Measurements from ENCODE around the gene HSPA8.

Gene HSPA8

GRCh38 chr11:123073343-123074057 lies 11.6 kb upstream of the HSPA8 start:
- TF ChIP-seq CTCF (IDR thresholded peaks at IDR 0.05; ENCODE audit: control extremely low read depth, extremely low read depth, low read depth, missing control alignments) = no peak
- DNase-seq (ENCODE audit: extremely low spot score) = no peak
- CTCF ChIA-PET = interaction anchor here (1.0 to 1.7 kb wide), 3 partner anchors 19 to 187 kb away, joined by 3 to 8 read pairs (median 3); no protein-coding TSS in a partner anchor
- POLR2A ChIA-PET = interaction anchor here (4.8 kb wide), 1 partner anchor 11 kb away, joined by 23 read pairs; the partner anchor contains the start of gene HSPA8

- TF ChIP-seq CTCF (IDR thresholded peaks at IDR 0.05; ENCODE audit: control extremely low read depth, extremely low read depth, low read depth, missing control alignments) = no peak
- DNase-seq (ENCODE audit: extremely low spot score) = no peak
- ChIA-PET CTCF (interaction anchor here (1.0 to 1.8 kb wide), 4 partner anchors 13 to 188 kb away, joined by 3 to 8 read pairs (median 4); no protein-coding TSS in a partner anchor), POLR2A (interaction anchor here (4.8 kb wide), 1 partner anchor 10 kb away, joined by 23 read pairs; the partner anchor contains the start of gene HSPA8)
Observed at GRCh38 chr11:123072762-123073161, 10.8 kb upstream of the HSPA8 start.

- ChIA-PET POLR2A (interaction anchor here (4.8 kb wide), 1 partner anchor 10 kb away, joined by 23 read pairs; the partner anchor contains the start of gene HSPA8), CTCF (interaction anchor here (1.0 to 1.8 kb wide), 4 partner anchors 13 to 189 kb away, joined by 3 to 8 read pairs (median 4); no protein-coding TSS in a partner anchor)
- TF ChIP-seq CTCF (IDR thresholded peaks at IDR 0.05; ENCODE audit: control extremely low read depth, extremely low read depth, low read depth, missing control alignments) = no peak
- no peak for DNase-seq (ENCODE audit: extremely low spot score)
Observed at GRCh38 chr11:123072332-123072761, 10.4 kb upstream of the HSPA8 start.

GRCh38 chr11:123069908-123070821 lies 8.2 kb upstream of the HSPA8 start:
- peak; percentile 43 for DNase-seq (ENCODE audit: extremely low spot score)
- POLR2A ChIA-PET = interaction anchor here (0.6 to 4.8 kb wide), 3 partner anchors 8 to 16 kb away, joined by 5 to 23 read pairs (median 10); partner anchors contain the start of gene HSPA8
- no peak for TF ChIP-seq CTCF (IDR thresholded peaks at IDR 0.05; ENCODE audit: control extremely low read depth, extremely low read depth, low read depth, missing control alignments)
- CTCF ChIA-PET = interaction anchor here (0.8 to 1.7 kb wide), 4 partner anchors 10 to 49 kb away, joined by 3 to 6 read pairs (median 4); no protein-coding TSS in a partner anchor

GRCh38 chr11:123065621-123066020 lies 3.7 kb upstream of the HSPA8 start:
- ChIA-PET CTCF (interaction anchor here (1.3 to 5.2 kb wide), 2 partner anchors 11 to 284 kb away, joined by 3 to 21 read pairs; no protein-coding TSS in a partner anchor), POLR2A (no interaction called here)
- DNase-seq (ENCODE audit: extremely low spot score) = no peak
- no peak for TF ChIP-seq CTCF (IDR thresholded peaks at IDR 0.05; ENCODE audit: control extremely low read depth, extremely low read depth, low read depth, missing control alignments)
